HG03060 (cell line): ENCODE data around the gene NLK.
"Not testable (repeated sequence)": the region's sequence is repeated elsewhere in the genome, so short reads cannot be mapped to it uniquely, and the experiment has no call there.

Experiments
- ATAC-seq: cut with Tn5 transposase; IDR thresholded peaks from one replicate; pipeline ENCODE4 v1.9.1; 2021; ENCODE audit warnings: low read depth, moderate number of reproducible peaks; ENCODE audit not compliant: unreplicated experiment

NLK gene

DNA sequence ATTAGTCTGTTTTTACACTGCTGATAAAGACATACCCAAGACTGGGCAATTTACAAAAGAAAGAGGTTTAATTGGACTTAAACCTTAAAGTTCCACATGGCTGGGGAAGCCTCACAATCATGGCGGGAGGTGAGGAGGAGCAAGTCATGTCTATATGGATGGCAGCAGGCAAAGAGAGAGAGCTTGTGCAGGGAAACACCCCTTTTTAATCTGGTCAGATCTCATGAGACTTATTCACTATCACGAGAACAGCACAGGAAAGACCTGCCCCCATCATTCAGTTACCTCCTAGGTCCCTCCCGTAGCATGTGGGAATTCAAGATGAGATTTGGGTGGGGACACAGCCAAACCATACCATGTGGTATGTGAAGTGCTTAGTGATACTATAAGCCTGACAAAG, 144.0 kb downstream of the NLK start:
- ATAC-seq, result not testable (repeated sequence)

- ATAC-seq, result no peak
Observed at GRCh38 chr17:28187931-28188330, 145.5 kb downstream of the NLK start.

GRCh38 chr17:28188841-28189263, 146.4 kb downstream of the NLK start:
- no peak for ATAC-seq

- no peak for ATAC-seq
Observed at GRCh38 chr17:28189667-28190066, 147.2 kb downstream of the NLK start.

- ATAC-seq, result no peak
Observed at GRCh38 chr17:28191018-28191417, 148.5 kb downstream of the NLK start.

GRCh38 chr17:28193241-28193640, 150.8 kb downstream of the NLK start:
- ATAC-seq, result no peak

DNA sequence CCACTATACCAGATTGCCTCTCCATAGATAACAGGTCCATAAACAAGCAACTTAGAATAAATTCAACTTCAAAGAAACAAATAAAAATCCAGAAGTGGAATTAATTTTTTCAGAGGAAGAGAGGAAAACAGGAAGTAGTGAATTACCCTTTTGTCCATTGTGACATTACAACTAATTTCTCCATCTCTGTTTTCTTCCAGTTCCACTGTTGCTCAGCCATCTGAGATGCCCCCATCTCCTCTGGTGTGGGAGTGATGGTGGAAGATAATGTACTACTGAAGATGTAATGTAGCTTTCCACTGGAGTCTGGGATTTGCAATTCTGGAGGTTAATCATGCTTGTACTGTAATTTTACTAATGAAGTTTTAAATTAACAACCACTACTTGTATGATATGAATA, 151.9 kb downstream of the NLK start:
- no peak for ATAC-seq

DNA sequence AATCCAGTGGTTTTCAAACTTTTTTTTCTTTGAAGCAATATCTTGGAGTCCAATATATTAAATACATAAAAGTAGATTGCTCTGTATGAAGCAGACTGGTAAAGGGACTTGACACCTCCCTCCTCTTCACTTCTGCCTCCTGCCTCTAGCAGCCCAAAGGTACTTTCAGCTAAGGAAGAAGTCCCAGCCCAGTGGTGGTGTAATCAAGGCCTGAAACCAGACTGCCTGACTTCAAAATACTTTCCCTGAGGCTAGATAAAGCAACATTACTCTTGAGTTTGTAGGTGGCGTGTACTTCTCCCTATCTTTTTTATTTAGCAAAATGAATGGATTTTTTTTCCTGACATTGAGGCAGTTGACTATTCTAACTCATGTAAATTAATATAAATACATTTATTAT, 154.2 kb downstream of the NLK start:
- ATAC-seq, result no peak

DNA sequence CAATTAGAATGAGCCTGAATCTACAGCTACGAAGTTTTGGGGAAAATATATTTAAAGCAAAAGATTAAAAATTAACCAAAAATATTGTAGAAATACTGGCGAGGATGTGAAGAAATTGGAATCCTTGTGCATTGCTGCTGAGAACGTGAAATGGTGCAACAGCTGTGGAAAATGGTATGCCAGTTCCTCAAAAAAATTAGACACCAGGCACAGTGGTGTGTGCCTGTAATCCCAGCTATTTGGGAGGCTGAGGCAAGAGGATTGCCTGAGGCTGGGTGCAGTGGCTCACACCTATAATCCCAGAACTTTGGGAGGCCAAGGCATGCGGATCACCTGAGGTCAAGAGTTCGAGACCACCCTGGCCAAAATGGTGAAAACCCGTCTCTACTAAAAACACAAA, 156.6 kb downstream of the NLK start:
- no peak for ATAC-seq

- ATAC-seq, result no peak
Observed at GRCh38 chr17:28199728-28200127, 157.3 kb downstream of the NLK start.

- no peak for ATAC-seq
Observed at GRCh38 chr17:28201315-28201714, 158.8 kb downstream of the NLK start.

GRCh38 chr17:28204244-28204643, 161.8 kb downstream of the NLK start:
- no peak for ATAC-seq

DNA sequence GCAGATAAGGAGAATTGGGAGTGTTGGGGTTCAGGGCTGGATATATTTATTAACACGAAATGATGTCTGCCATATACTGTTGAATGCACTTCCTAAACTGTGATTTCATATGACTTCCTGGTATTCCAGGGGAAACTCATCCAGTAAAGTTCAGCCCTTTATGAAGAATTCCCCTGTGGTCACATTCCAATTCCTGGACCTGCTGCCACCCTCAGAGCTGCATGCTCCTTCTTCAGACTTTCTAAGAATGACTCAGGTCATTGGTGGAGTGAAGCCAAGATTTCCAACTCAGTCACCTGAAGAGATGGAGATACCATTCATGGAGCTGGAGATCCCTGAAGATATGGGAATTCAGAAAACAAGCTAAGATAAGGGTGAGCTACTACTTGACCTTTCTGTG, 162.3 kb downstream of the NLK start:
- ATAC-seq, result no peak

DNA sequence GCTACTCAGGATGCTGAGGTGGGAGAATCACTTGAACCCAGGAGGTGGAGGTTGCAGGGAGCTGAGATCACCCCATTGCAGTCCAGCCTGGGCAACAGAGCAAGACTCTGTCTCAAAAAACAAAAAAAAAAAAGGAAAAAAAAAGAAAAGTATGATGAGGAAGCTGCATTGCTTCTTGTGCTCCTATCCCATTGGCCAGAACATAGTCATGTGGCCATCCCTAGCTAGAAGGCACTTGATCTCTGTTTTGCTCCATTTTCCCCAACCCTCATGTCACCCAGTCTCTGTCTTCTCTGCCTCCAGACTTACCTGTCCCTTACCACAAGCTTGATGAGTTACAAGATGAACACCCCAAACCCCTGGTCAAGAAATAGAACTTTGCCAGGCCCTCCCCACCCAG, 163.8 kb downstream of the NLK start:
- ATAC-seq, result no peak

GRCh38 chr17:28211811-28212210, 169.3 kb downstream of the NLK start:
- no peak for ATAC-seq

DNA sequence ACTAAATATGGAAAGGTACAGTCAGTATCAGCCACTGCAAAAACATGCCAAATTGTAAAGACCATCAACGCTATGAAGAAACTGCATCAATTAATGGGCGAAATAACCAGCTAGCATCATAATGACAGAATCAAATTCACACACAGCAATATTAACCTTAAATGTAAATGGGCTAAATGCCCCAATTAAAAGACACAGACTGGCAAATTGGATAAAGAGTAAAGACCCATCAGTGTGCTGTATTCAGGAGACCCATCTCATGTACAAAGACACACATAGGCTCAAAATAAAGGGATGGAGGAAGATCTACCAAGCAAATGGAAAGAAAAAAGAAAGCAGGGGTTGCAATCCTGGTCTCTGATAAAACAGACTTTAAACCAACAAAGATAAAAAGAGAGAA, 171.1 kb downstream of the NLK start:
- not testable (repeated sequence) for ATAC-seq

DNA sequence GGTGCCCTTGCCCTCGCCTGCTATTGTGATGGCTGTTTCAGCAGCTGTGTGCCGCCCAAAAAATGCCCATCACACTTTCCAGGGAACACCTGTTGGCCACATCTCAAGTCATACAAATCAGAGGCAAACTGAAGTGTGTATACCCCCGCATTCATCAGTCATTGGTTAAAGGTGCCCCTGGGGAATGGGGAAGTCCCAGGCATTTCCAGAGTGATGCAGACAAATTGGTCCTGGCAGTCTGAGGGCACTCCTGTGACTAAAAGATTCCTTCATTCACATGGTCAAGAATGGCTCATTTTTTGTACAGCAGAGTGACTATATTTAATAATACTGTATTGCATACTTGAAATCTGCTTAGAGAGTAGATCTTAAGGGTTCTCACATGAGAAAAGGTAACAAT, 173.6 kb downstream of the NLK start:
- ATAC-seq, result no peak

DNA sequence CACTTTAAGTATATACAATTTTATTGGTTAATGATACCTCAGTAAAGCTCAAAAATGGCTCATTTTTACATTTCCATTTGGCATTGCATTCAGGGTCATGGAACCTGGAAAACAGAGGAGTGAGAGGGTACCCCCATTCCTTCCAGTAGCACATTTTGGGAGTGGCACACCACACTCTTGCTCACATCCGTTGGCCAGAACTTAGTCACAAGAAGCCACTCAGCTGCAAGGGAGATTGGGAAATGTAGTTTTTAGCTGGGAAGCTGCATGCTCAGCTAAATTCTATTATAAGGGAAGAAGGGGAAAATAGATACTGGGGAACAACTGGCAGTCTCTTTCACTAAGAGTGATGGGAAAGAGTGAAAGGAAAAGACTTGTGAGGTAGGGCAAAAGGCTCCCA, 174.1 kb downstream of the NLK start:
- ATAC-seq, result no peak

DNA sequence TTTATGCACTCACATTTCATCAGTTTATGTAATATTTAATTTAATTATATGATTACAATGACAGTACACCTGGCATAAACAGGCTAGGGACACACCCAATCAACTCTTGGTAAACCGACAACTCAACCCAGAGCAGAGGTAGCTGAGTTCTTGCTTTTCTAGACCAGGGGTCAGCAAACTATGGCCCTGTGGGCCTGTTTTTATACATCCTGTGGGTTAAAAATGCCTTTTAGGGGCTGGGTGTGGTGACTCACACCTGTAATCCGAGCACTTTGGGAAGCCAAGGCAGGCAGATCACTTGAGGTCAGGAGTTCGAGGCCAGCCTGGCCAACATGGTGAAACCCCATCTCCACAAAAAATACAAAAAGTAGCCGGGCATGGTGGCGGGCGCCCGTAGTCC, 177.3 kb downstream of the NLK start:
- ATAC-seq, result no peak

GRCh38 chr17:28221751-28222414, 179.4 kb downstream of the NLK start:
- ATAC-seq, result no peak

DNA sequence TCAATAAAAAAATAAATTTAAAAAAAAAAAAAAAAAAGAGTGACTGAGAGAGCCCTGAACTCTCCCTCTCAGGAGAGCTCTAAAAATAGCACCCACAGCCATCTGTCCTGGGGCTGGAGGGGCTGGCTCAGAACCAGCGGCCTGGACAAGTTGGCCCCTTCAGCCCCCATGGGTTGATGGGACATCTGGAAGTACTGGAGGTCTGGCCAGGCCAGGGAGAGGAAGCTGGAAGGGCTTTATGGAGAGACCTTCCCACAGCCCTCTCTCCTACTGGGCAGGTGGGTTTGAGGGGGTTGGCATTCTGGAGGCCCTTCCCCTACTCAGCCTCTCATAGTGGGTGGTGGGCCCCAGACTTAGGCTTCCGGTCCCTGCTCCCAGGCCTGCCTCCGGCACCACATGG, 182.8 kb downstream of the NLK start:
- no peak for ATAC-seq

DNA sequence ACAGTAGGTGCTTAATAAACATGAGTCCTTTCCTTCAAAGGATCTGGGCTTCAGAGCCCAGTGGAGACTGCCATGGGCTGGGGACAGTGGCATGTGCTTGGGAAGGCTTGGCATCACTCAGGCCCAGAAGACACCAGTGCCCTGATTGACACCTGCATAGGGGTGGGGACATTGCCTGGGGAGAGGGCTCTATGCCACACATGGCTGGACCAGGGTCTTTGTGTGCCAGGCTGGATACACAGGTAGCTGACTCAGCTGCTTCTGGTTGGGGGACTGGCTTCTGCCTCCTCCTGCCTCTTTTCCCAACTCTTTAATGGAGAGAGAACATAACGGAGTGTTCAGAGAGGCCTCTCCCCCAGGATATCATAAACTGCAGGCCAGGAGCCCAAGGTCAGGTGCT, 183.4 kb downstream of the NLK start:
- no peak for ATAC-seq
